HUES48 (cell line): Measurements from ENCODE around the gene HGD.
"Not testable (repeated sequence)": the region's sequence is repeated elsewhere in the genome, so short reads cannot be mapped to it uniquely, and the experiment has no call there.

Source experiments
- H3K27ac ChIP-seq: one replicate; pipeline ENCODE4 v1.7.0; 2013; ENCODE audit warnings: low read depth, low read length, inconsistent platforms
- H3K27me3 ChIP-seq: 2 replicates; pipeline ENCODE4 v1.6.1; 2013; ENCODE audit warnings: mild to moderate bottlenecking, low read length; ENCODE audit not compliant: control insufficient read depth, insufficient read depth
- H3K36me3 ChIP-seq: 2 replicates; pipeline ENCODE4 v1.6.1; 2013; ENCODE audit warnings: low read length; ENCODE audit not compliant: control insufficient read depth, insufficient read depth
- H3K4me1 ChIP-seq: 2 replicates; pipeline ENCODE4 v1.6.1; 2013; ENCODE audit warnings: mild to moderate bottlenecking, low read length; ENCODE audit not compliant: control insufficient read depth, insufficient read depth
- H3K4me3 ChIP-seq: 2 replicates; pipeline ENCODE4 v1.5.1; 2013; ENCODE audit warnings: mild to moderate bottlenecking, low read depth, low read length
- H3K9ac ChIP-seq: 2 replicates; pipeline ENCODE4 v1.6.1; 2013; ENCODE audit warnings: mild to moderate bottlenecking, low read depth, low read length, moderate library complexity
- H3K9me3 ChIP-seq: 2 replicates; pipeline ENCODE4 v1.6.1; 2013; ENCODE audit warnings: low read length; ENCODE audit not compliant: control insufficient read depth, insufficient read depth

HGD gene, protein sequence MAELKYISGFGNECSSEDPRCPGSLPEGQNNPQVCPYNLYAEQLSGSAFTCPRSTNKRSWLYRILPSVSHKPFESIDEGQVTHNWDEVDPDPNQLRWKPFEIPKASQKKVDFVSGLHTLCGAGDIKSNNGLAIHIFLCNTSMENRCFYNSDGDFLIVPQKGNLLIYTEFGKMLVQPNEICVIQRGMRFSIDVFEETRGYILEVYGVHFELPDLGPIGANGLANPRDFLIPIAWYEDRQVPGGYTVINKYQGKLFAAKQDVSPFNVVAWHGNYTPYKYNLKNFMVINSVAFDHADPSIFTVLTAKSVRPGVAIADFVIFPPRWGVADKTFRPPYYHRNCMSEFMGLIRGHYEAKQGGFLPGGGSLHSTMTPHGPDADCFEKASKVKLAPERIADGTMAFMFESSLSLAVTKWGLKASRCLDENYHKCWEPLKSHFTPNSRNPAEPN

GRCh38 chr3:120682095-120682681 lies at the start of gene HGD:
Gene HGD, minus strand, starts transcription at chr3:120682239. Its CDS starts 128 bp downstream, at chr3:120682111.
- Histone ChIP-seq H3K9ac (no peak within 1 kb of the TSS), H3K4me1 (peaks cover 36% of the 10 kb centered on the region), H3K27ac (peak within 1 kb of the TSS; percentile 97)

DNA sequence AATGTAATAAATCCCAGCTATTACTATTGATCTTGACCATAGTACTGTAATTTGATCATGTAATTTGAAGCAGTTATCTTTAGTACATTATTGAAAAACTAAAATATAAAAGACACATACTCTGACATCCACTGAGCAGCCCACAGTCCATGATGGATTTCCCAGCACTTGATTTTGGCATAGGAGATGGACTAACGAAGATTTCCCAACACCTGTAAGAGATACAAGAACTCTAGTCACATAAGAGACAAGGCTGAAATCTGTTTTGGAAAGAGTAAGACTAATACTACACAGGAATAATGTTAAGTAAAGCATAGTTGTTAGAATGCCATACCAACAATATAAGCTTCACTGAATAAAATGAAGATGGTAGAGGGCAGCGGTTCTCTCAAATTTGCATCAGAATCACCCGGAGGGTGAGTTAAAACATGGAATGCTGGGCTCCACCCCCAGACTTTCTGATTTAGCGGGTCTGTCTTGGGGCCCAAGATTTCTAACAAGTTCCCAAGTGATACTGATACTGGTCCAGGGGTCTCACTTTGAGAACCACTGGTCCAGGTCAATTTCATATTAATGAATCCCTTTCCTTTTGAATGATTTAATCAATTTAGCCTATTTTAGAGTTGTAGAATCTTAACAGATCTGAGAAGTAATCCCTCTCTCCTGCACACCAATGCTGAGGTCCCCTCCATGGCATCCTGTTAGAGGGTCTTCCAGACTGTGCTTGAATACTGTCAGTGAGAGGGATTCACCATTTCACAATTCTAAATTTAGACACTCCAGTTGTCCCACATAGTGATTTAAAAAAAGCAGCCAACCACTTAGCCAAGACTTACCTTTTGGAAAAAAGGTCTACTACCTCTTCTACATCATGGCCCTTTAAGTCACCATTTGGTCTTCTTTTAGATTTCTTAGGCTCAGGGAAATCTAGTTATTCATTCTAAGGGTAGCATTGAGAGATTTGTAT lies 48.8 kb upstream of the HGD start:
- H3K9me3 ChIP-seq, result peaks cover 3% of the 10 kb centered on the region; the same call in 1 of the 2 replicates
- H3K27me3 ChIP-seq, result no peaks in the 10 kb centered on the region
- no peak overlapping the region for H3K4me3 ChIP-seq
- H3K27ac ChIP-seq, result no peak overlapping the region
- H3K9ac ChIP-seq, result no peak overlapping the region
- peaks cover 17% of the 10 kb centered on the region for H3K4me1 ChIP-seq
- H3K36me3 ChIP-seq, result peaks cover 3% of the 10 kb centered on the region; the same call in 1 of the 2 replicates

More at GRCh38 chr3:120682095-120682681, at the start of gene HGD:
- H3K27me3 ChIP-seq, result no peaks in the 10 kb centered on the region
- no peak within 1 kb of the TSS for H3K4me3 ChIP-seq
- no peaks in the 10 kb centered on the region for H3K36me3 ChIP-seq
- H3K9me3 ChIP-seq, result no peaks in the 10 kb centered on the region

GRCh38 chr3:120726791-120727190 lies 44.8 kb upstream of the HGD start:
- H3K9me3 ChIP-seq, result no peaks in the 10 kb centered on the region
- peaks cover 17% of the 10 kb centered on the region for H3K4me1 ChIP-seq
- H3K27ac ChIP-seq, result no peak overlapping the region
- no peaks in the 10 kb centered on the region for H3K27me3 ChIP-seq
- peaks cover 3% of the 10 kb centered on the region; the same call in 1 of the 2 replicates for H3K36me3 ChIP-seq
- no peak overlapping the region for H3K4me3 ChIP-seq
- no peak overlapping the region for H3K9ac ChIP-seq

GRCh38 chr3:120719167-120719834 lies 37.3 kb upstream of the HGD start:
- Histone ChIP-seq H3K9ac (peak overlapping the region; percentile 37), H3K4me1 (peaks cover 12% of the 10 kb centered on the region), H3K4me3 (peak overlapping the region; percentile 57), H3K27ac (peak overlapping the region; percentile 72)
- not testable (repeated sequence) for H3K27me3 ChIP-seq, H3K36me3 ChIP-seq, H3K9me3 ChIP-seq

GRCh38 chr3:120713262-120713661 lies 31.2 kb upstream of the HGD start:
- Histone ChIP-seq H3K27ac (no peak overlapping the region), H3K27me3 (no peaks in the 10 kb centered on the region), H3K4me1 (0 out of 2 replicates have a peak, but pooled peaks cover 4% of the 10 kb centered on the region)

DNA sequence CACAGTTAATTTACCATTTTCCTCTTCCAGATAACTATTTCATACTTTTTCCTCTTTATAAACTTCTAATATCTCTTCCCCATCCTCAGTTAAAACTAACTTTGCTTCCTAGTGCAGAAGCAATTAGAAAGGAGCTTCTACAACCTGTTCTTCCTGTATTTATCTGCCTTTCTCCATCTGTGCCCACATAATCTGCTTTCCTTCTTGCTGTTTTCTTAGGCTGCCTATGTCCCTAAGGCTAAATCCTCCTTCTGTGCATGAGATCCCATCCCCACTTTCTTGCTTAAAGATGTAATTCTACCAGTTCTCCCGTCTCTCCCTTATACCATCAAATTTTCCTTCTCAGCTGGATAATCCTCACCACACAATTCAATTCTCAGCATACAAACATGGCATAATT lies 28.3 kb upstream of the HGD start:
- Histone ChIP-seq H3K9ac (no peak overlapping the region), H3K27me3 (no peaks in the 10 kb centered on the region), H3K9me3 (no peaks in the 10 kb centered on the region), H3K36me3 (peaks cover 9% of the 10 kb centered on the region; the same call in 1 of the 2 replicates), H3K4me3 (no peak overlapping the region), H3K4me1 (no peaks in the 10 kb centered on the region), H3K27ac (no peak overlapping the region)

More at GRCh38 chr3:120713262-120713661, 31.2 kb upstream of the HGD start:
- Histone ChIP-seq H3K9ac (no peak overlapping the region), H3K4me3 (no peak overlapping the region), H3K36me3 (peaks cover 9% of the 10 kb centered on the region; the same call in 1 of the 2 replicates), H3K9me3 (no peaks in the 10 kb centered on the region)

GRCh38 chr3:120708408-120708807 lies 26.4 kb upstream of the HGD start:
- H3K4me1 ChIP-seq, result no peaks in the 10 kb centered on the region
- no peak overlapping the region for H3K27ac ChIP-seq
- peaks cover 9% of the 10 kb centered on the region; the same call in 1 of the 2 replicates for H3K36me3 ChIP-seq
- peaks cover under 1% of the 10 kb centered on the region; the same call in 1 of the 2 replicates for H3K9me3 ChIP-seq
- no peak overlapping the region for H3K4me3 ChIP-seq
- no peaks in the 10 kb centered on the region for H3K27me3 ChIP-seq
- H3K9ac ChIP-seq, result no peak overlapping the region

- H3K36me3 ChIP-seq, result peaks cover 9% of the 10 kb centered on the region; the same call in 1 of the 2 replicates
- H3K27me3 ChIP-seq, result no peaks in the 10 kb centered on the region
- H3K27ac ChIP-seq, result no peak overlapping the region
- no peaks in the 10 kb centered on the region for H3K4me1 ChIP-seq
- no peak overlapping the region for H3K4me3 ChIP-seq
- H3K9ac ChIP-seq, result no peak overlapping the region
- H3K9me3 ChIP-seq, result peaks cover 7% of the 10 kb centered on the region; the same call in 1 of the 2 replicates
Measured at GRCh38 chr3:120706950-120707349, 24.9 kb upstream of the HGD start.

- Histone ChIP-seq H3K36me3 (peaks cover 9% of the 10 kb centered on the region; the same call in 1 of the 2 replicates), H3K4me3 (no peak overlapping the region), H3K27me3 (no peaks in the 10 kb centered on the region), H3K9me3 (peaks cover 7% of the 10 kb centered on the region; the same call in 1 of the 2 replicates), H3K9ac (no peak overlapping the region), H3K4me1 (no peaks in the 10 kb centered on the region), H3K27ac (no peak overlapping the region)
Measured at GRCh38 chr3:120705884-120706582, 24.0 kb upstream of the HGD start.
